Stimulated activated CD4-positive, alpha-beta T cell treated with anti-CD3 and anti-CD28 coated beads, TNF-alpha, amount 100 ng/mL, for 24 hours (primary cell): Measurements from ENCODE around the gene PCGF1.

ENCODE experiments used
- DNase-seq, 3 experiments: peaks; one replicate each; pipeline ENCODE4 v3.0.0-alpha.2; 2020; ENCODE audit warnings: low read depth in 3 of 3

Gene PCGF1

GRCh38 chr2:74515271-74515980, 7.9 kb upstream of the PCGF1 start:
- DNase-seq: no peak

GRCh38 chr2:74514368-74515270, 7.1 kb upstream of the PCGF1 start, which contains the start of gene TLX2:
TSS of gene TLX2 (plus strand) at chr2:74514450. CDS start at chr2:74514807, 357 bp downstream.
- DNase-seq: no peak

GRCh38 chr2:74513605-74514367, 6.3 kb upstream of the PCGF1 start:
- no peak for DNase-seq

GRCh38 chr2:74512744-74513604, 5.5 kb upstream of the PCGF1 start:
- no peak for DNase-seq

- DNase-seq: no peak
Observed at GRCh38 chr2:74511104-74511989, 3.9 kb upstream of the PCGF1 start.

- no peak for DNase-seq
Observed at GRCh38 chr2:74510272-74510671, 2.8 kb upstream of the PCGF1 start.

GRCh38 chr2:74507926-74508520, 528 bp upstream of the PCGF1 start:
- no peak for DNase-seq

GRCh38 chr2:74505448-74506246, 1.8 kb downstream of the PCGF1 start:
- no peak for DNase-seq

GRCh38 chr2:74504591-74504990, 2.9 kb downstream of the PCGF1 start:
- DNase-seq: no peak

- DNase-seq: no peak
Observed at GRCh38 chr2:74503506-74504475, 3.7 kb downstream of the PCGF1 start.

- peak in 1 of 3 experiments; percentile 58 for DNase-seq
Observed at GRCh38 chr2:74502720-74503505, 4.6 kb downstream of the PCGF1 start.

GRCh38 chr2:74502147-74502719, 5.3 kb downstream of the PCGF1 start:
- DNase-seq: no peak

GRCh38 chr2:74501335-74502071, 6.0 kb downstream of the PCGF1 start:
- DNase-seq: no peak

- no peak for DNase-seq
Observed at GRCh38 chr2:74500578-74500946, 6.9 kb downstream of the PCGF1 start.

- no peak for DNase-seq
Observed at GRCh38 chr2:74499940-74500577, 7.4 kb downstream of the PCGF1 start.
